GM10266 (cell line): ENCODE measurements around the gene EVI5.
"Not testable (repeated sequence)": the region's sequence is repeated elsewhere in the genome, so short reads cannot be mapped to it uniquely, and the experiment has no call there.

Experiments used
- DNase-seq: peaks from one replicate; pipeline ENCODE4 v3.0.0; 2012; ENCODE audit errors: extremely low spot score
- CTCF ChIP-seq: IDR thresholded peaks from 2 replicates; pipeline ENCODE4 v1.5.1; 2012; ENCODE audit warnings: mild to moderate bottlenecking, low read depth; ENCODE audit not compliant: control insufficient read depth, insufficient read depth; ENCODE audit errors: missing control alignments

Gene EVI5

GRCh38 chr1:92774407-92774806 lies 10.5 kb downstream of the EVI5 start:
- TF ChIP-seq CTCF = no peak
- no peak for DNase-seq

- DNase-seq = not testable (repeated sequence)
Observed at GRCh38 chr1:92773749-92774148, 11.2 kb downstream of the EVI5 start.

GRCh38 chr1:92769856-92770255 lies 15.1 kb downstream of the EVI5 start:
- TF ChIP-seq CTCF = no peak
- no peak for DNase-seq

- no peak for DNase-seq
- TF ChIP-seq CTCF = no peak
Observed at GRCh38 chr1:92768915-92769314, 16.0 kb downstream of the EVI5 start.

GRCh38 chr1:92768296-92768695 lies 16.6 kb downstream of the EVI5 start:
- no peak for DNase-seq
- no peak for TF ChIP-seq CTCF

GRCh38 chr1:92764116-92764515 lies 20.8 kb downstream of the EVI5 start:
- no peak for TF ChIP-seq CTCF

GRCh38 chr1:92762355-92762754 lies 22.6 kb downstream of the EVI5 start:
- TF ChIP-seq CTCF = no peak
- DNase-seq = no peak

More at GRCh38 chr1:92764116-92764515, 20.8 kb downstream of the EVI5 start:
- no peak for DNase-seq

- no peak for TF ChIP-seq CTCF
Observed at GRCh38 chr1:92759361-92759760, 25.5 kb downstream of the EVI5 start.

More at GRCh38 chr1:92759361-92759760, 25.5 kb downstream of the EVI5 start:
- DNase-seq = no peak
